Cardiac muscle cell (in vitro differentiated cells and primary cell): ENCODE data around the gene C1GALT1. TPM values are rescaled to one million over a fixed set of nuclear protein-coding genes. Genes with fewer than 3 reads are reported as not detected.

Experiments used
- DNase-seq, 2 donors: peaks; one replicate each; pipeline versions ENCODE4 v3.0.0 to v3.0.0-alpha.2; 2010 to 2017; ENCODE audit warnings: low read depth in 1 of 2, low spot score in 1 of 2
- H3K27ac ChIP-seq: fragments of 200-600 bp; sonication (generic); 2 replicates; pipeline ENCODE4 v1.5.1; 2016
- H3K27me3 ChIP-seq: fragments of 200-600 bp; sonication (generic); 2 replicates; pipeline ENCODE4 v1.6.0; 2016; ENCODE audit warnings: control low read depth
- H3K36me3 ChIP-seq: fragments of 200-600 bp; sonication (generic); 2 replicates; pipeline ENCODE4 v1.5.1; 2016; ENCODE audit warnings: control low read depth
- H3K4me1 ChIP-seq: fragments of 200-600 bp; sonication (generic); 2 replicates; pipeline ENCODE4 v1.8.1; 2017; ENCODE audit warnings: low read depth, mild to moderate bottlenecking, mixed run types
- H3K4me3 ChIP-seq: fragments of 200-600 bp; sonication (generic); 2 replicates; pipeline ENCODE4 v1.5.1; 2016; ENCODE audit warnings: mild to moderate bottlenecking
- H3K9me3 ChIP-seq: fragments of 200-600 bp; sonication (generic); 2 replicates; pipeline ENCODE4 v1.5.1; 2017; ENCODE audit warnings: low read depth, mild to moderate bottlenecking, control low read depth
- polyA plus RNA-seq: library from polyadenylated mRNA; unstranded; fragments of >200 nt; fragmentation: Nextera tagmentation; extraction: Ambion mirVana; gene quantifications from 2 replicates; pipeline ENCODE4 v1.2.1, GENCODE V29; 2016
- total RNA-seq: library from RNA; depleted of rRNA; stranded (reverse); fragments of >200 nt; gene quantifications from 2 replicates; pipeline ENCODE4 v1.2.3, GENCODE V29; 2016
- TF ChIP-seq, protein P1 (sequence below): IDR thresholded peaks from 2 replicates; pipeline ENCODE4 v1.5.1; 2012; ENCODE audit warnings: low read depth, mild to moderate bottlenecking, low read length

The C1GALT1 gene
- total and polyA plus RNA-seq, 2 experiments from 2014 or later, result 21.9 to 28.6 TPM

GRCh38 chr7:7226407-7226806, 44.1 kb downstream of the C1GALT1 start:
- Histone ChIP-seq H3K4me3 (no peak overlapping the region), H3K4me1 (peaks cover 3% of the 10 kb centered on the region), H3K36me3 (no peaks in the 10 kb centered on the region), H3K27ac (no peak overlapping the region), H3K27me3 (no peaks in the 10 kb centered on the region), H3K9me3 (no peaks in the 10 kb centered on the region)
- TF ChIP-seq, protein P1, sequence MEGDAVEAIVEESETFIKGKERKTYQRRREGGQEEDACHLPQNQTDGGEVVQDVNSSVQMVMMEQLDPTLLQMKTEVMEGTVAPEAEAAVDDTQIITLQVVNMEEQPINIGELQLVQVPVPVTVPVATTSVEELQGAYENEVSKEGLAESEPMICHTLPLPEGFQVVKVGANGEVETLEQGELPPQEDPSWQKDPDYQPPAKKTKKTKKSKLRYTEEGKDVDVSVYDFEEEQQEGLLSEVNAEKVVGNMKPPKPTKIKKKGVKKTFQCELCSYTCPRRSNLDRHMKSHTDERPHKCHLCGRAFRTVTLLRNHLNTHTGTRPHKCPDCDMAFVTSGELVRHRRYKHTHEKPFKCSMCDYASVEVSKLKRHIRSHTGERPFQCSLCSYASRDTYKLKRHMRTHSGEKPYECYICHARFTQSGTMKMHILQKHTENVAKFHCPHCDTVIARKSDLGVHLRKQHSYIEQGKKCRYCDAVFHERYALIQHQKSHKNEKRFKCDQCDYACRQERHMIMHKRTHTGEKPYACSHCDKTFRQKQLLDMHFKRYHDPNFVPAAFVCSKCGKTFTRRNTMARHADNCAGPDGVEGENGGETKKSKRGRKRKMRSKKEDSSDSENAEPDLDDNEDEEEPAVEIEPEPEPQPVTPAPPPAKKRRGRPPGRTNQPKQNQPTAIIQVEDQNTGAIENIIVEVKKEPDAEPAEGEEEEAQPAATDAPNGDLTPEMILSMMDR, result no peak
- DNase-seq, result no peak

DNA sequence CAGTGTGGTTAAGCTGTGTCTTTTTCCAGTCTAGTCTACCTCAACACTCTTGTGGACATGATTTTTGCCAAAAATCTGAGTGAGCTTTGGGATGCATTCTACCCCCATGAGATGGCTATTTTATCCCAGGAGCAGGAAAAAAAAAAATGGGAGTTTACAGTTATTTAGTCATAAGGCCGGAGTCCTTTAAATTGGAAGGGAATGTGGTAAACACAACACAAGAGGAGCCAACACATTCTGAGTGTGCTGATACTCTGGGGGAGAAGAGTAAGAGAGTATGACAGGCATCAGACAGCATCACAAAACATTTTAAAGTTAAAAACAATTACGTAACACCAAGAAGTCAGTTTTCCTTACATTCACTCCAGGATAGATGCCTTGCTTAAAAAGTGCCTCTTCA, 46.1 kb downstream of the C1GALT1 start:
- H3K9me3 ChIP-seq, result no peaks in the 10 kb centered on the region
- peak in 1 of 2 donors; percentile 16 for DNase-seq

DNA sequence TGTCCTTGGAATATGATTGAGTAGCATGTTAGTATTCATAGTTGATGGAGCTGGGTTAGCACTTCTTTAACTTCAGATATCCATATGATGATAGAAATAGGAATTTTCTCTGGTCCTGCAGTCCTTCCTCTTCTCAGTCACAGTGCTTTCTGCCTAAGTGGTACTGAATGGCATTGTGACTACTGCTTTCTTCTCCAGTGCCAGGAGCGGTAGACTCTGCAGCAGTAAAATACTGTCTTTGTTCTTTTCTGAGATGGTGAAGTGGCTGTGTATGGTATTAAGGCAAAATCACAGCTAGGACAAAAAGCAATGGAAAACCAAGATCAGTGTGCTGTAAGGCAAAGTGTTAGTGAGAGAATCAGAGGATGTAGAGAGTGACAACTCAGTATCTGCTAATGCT, 46.6 kb downstream of the C1GALT1 start:
- Histone ChIP-seq H3K36me3 (no peaks in the 10 kb centered on the region), H3K27me3 (no peaks in the 10 kb centered on the region), H3K4me1 (no peaks in the 10 kb centered on the region), H3K4me3 (no peak overlapping the region), H3K9me3 (no peaks in the 10 kb centered on the region), H3K27ac (peak overlapping the region; percentile 53)
- TF ChIP-seq, protein P1, result no peak
- DNase-seq, result no peak

More for the DNA sequence above, 46.1 kb downstream of the C1GALT1 start:
- no peaks in the 10 kb centered on the region for H3K36me3 ChIP-seq
- no peaks in the 10 kb centered on the region for H3K4me1 ChIP-seq
- H3K4me3 ChIP-seq, result no peak overlapping the region
- H3K27ac ChIP-seq, result no peak overlapping the region
- H3K27me3 ChIP-seq, result no peaks in the 10 kb centered on the region
- TF ChIP-seq, protein P1, result no peak

GRCh38 chr7:7231000-7231399, 48.7 kb downstream of the C1GALT1 start:
- Histone ChIP-seq H3K36me3 (no peaks in the 10 kb centered on the region), H3K4me1 (no peaks in the 10 kb centered on the region), H3K27ac (no peak overlapping the region), H3K9me3 (no peaks in the 10 kb centered on the region), H3K4me3 (no peak overlapping the region), H3K27me3 (no peaks in the 10 kb centered on the region)
- no peak for DNase-seq
- TF ChIP-seq, protein P1, result no peak

- Histone ChIP-seq H3K4me1 (no peaks in the 10 kb centered on the region), H3K4me3 (no peak overlapping the region), H3K9me3 (no peaks in the 10 kb centered on the region), H3K36me3 (no peaks in the 10 kb centered on the region), H3K27ac (no peak overlapping the region), H3K27me3 (no peaks in the 10 kb centered on the region)
- TF ChIP-seq, protein P1, result no peak
- DNase-seq, result no peak
Measured at GRCh38 chr7:7231865-7232264, 49.5 kb downstream of the C1GALT1 start.

- Histone ChIP-seq H3K4me1 (peaks cover 13% of the 10 kb centered on the region), H3K27ac (no peak overlapping the region), H3K9me3 (no peaks in the 10 kb centered on the region), H3K4me3 (no peak overlapping the region), H3K36me3 (peaks cover 10% of the 10 kb centered on the region), H3K27me3 (no peaks in the 10 kb centered on the region)
- no peak for DNase-seq
- TF ChIP-seq, protein P1, result no peak
Measured at GRCh38 chr7:7235347-7235746, 53.0 kb downstream of the C1GALT1 start.
